ENCODE results near the gene SP2. TPM values are rescaled to one million over a fixed set of nuclear protein-coding genes. Genes with fewer than 3 reads are reported as not detected.
"Not testable (repeated sequence)": the region's sequence is repeated elsewhere in the genome, so short reads cannot be mapped to it uniquely, and the experiment has no call there.

The SP2 gene
- total and polyA plus RNA-seq, 12 donors, result 1.8 to 21.1 (median 10.1) TPM

DNA sequence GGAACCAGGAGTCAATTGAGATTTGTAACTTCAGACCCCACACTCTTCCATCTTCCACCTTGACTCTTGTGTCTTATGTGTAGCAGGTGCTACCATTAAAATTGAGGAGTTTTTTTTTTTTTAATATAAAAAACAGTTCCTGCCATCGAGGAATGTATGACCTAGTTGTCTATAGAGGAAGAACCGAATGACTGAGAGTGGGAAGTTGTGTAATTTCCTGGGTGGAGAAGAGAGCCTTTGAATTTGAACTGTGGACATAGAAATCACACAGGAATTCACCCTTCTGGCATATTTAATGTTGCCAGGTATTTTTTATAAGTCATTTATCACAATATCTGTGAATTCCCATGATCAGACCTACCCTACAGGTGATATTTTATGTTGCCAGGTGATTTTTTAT, 22.0 kb downstream of the SP2 start:
- WGBS, 4 donors, result 56 to 69% (median 65%) methylated on average over 2 of the region's 2 CpGs
- Histone ChIP-seq H3K4me1 (replicated peaks in 1 of 2) (peaks cover 0 to 6% of the 10 kb centered on the region in 2 donors), H3K36me3 (replicated peaks in 1 of 2) (peaks cover 0 to 12% of the 10 kb centered on the region in 2 donors), H3K27me3 (no peaks in the 10 kb centered on the region), H3K4me3 (no peak overlapping the region), H3K27ac (no peak overlapping the region), H3K9me3 (replicated peaks in 1 of 3) (no peaks in the 10 kb centered on the region)
- no peak for DNase-seq
- TF ChIP-seq POLR2A (IDR thresholded peaks at IDR 0.05), result no peak
- TF ChIP-seq, protein P1, sequence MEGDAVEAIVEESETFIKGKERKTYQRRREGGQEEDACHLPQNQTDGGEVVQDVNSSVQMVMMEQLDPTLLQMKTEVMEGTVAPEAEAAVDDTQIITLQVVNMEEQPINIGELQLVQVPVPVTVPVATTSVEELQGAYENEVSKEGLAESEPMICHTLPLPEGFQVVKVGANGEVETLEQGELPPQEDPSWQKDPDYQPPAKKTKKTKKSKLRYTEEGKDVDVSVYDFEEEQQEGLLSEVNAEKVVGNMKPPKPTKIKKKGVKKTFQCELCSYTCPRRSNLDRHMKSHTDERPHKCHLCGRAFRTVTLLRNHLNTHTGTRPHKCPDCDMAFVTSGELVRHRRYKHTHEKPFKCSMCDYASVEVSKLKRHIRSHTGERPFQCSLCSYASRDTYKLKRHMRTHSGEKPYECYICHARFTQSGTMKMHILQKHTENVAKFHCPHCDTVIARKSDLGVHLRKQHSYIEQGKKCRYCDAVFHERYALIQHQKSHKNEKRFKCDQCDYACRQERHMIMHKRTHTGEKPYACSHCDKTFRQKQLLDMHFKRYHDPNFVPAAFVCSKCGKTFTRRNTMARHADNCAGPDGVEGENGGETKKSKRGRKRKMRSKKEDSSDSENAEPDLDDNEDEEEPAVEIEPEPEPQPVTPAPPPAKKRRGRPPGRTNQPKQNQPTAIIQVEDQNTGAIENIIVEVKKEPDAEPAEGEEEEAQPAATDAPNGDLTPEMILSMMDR (IDR thresholded peaks at IDR 0.05), result no peak
- intact Hi-C loops (cut with DNase I), result no loop called here

DNA sequence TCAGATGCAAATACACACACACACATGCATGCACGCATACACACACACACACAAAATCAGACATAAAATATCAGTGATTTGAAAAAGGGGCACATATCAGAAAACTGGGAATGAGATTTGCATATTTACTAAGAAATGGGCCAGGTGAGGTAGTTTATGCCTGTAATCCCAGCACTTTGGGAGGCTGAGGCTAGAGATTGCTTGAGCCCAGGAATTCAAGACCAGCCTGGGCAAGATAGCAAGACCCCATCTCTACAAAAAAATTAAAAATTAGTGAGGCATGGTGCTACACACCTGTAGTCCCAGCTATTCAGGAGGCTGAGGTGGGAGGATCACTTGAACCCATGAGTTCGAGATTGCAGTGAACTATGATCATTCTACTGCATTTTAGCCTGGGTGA, 23.0 kb downstream of the SP2 start:
- DNase-seq, result no peak
- H3K9me3 ChIP-seq (replicated peaks in 1 of 3), result no peaks in the 10 kb centered on the region
- H3K4me1 ChIP-seq (replicated peaks in 1 of 2), result peaks cover 0 to 6% of the 10 kb centered on the region in 2 donors
- H3K4me3 ChIP-seq, result no peak overlapping the region
- 93 to 96% (median 94%) methylated on average over 2 of the region's 2 CpGs for WGBS, 4 donors
- intact Hi-C loops (cut with DNase I), result no loop called here
- no peaks in the 10 kb centered on the region for H3K27me3 ChIP-seq
- peaks cover 0 to 21% of the 10 kb centered on the region in 2 donors for H3K36me3 ChIP-seq (replicated peaks in 1 of 2)
- no peak for TF ChIP-seq POLR2A (IDR thresholded peaks at IDR 0.05)
- TF ChIP-seq, protein P1 (IDR thresholded peaks at IDR 0.05), result no peak
- H3K27ac ChIP-seq, result no peak overlapping the region

DNA sequence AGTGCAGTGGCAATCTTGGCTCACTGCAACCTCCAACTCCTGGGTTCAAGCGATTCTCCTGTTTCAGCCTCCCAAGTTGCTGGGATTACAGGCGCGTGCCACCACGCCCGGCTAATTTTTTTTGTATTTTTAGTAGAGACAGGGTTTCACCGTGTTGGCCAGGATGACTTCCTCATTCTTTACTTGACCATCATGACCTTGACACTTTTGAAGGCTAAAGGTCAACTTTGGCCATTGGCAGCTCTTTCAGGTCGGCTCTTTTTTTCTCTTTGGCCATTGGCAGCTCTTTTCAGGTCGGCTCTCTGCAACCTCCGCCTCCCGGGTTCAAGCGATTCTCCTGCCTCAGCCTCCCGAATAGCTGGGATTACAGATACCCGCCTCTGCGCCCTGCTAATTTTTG, 23.9 kb downstream of the SP2 start:
- DNase-seq; H3K27me3 ChIP-seq; H3K27ac ChIP-seq; H3K9me3 ChIP-seq (replicated peaks in 1 of 3); intact Hi-C loops (cut with DNase I); H3K4me3 ChIP-seq; H3K4me1 ChIP-seq (replicated peaks in 1 of 2): not testable (repeated sequence)
- 91 to 93% (median 92%) methylated on average over 14 of the region's 14 CpGs for WGBS, 4 donors
- H3K36me3 ChIP-seq (replicated peaks in 1 of 2), result peaks cover 0 to 27% of the 10 kb centered on the region in 2 donors

DNA sequence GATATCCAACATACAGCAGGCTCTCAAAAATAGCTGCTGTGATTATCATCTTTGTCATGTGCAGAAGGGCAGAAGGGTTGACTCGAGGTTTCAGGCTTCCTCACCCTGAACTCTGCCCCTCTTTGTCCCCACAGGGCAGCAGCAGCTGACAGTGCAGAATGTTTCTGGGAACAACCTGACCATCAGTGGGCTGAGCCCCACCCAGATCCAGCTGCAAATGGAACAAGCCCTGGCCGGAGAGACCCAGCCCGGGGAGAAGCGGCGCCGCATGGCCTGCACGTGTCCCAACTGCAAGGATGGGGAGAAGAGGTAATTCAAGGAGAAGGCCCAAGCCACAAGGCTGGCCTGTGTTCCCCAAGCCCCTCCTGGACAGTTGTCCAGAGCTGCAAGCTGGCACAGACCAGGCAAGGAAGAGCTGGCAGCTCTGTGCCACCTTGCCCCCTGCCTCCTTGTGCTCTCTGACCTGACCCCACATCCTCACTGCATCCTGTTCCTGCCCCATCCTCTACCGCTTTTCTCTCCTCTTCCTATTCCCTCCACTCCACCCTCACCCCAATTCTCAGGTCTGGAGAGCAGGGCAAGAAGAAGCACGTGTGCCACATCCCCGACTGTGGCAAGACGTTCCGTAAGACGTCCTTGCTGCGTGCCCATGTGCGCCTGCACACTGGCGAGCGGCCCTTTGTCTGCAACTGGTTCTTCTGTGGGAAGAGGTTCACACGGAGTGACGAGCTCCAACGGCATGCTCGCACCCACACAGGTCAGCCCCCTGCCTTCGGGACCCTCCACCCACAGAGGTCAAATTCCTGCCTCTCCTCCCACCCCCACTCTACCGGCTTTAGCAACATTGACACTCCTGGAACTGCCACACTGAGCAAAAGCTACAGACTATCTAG, 29.0 kb downstream of the SP2 start:
- H3K27ac ChIP-seq, result no peak overlapping the region
- H3K4me3 ChIP-seq, result no peak overlapping the region
- H3K4me1 ChIP-seq (replicated peaks in 1 of 2), result peaks cover 0 to 8% of the 10 kb centered on the region in 2 donors
- no peaks in the 10 kb centered on the region for H3K9me3 ChIP-seq (replicated peaks in 1 of 3)
- WGBS, 4 donors, result 85 to 92% (median 87%) methylated on average over 23 of the region's 23 CpGs
- no peaks in the 10 kb centered on the region for H3K27me3 ChIP-seq
- intact Hi-C loops (cut with DNase I), result no loop called here
- no peak for DNase-seq
- no peak for TF ChIP-seq POLR2A (IDR thresholded peaks at IDR 0.05)
- TF ChIP-seq, protein P1 (IDR thresholded peaks at IDR 0.05), result no peak
- peaks cover 0 to 53% of the 10 kb centered on the region in 2 donors for H3K36me3 ChIP-seq (replicated peaks in 1 of 2)

DNA sequence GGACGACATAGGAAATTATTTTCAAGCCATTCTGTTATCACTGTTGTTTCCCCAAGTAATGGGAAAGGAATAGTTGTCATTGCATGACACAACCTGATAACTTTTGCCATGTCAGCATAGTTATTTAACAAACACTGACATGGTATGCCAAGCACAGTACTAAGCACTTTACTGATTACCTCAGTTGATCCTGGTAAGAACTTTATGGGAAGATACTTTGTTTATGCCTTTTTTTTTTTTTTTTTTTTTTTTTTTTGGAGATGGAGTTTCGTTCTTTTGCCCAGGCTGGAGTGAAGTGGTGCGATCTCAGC, 29.6 kb downstream of the SP2 start:
- WGBS, 4 donors, result 86 to 92% (median 88%) methylated on average over 3 of the region's 3 CpGs
- no peaks in the 10 kb centered on the region for H3K9me3 ChIP-seq (replicated peaks in 1 of 3)
- no peak overlapping the region for H3K27ac ChIP-seq
- intact Hi-C loops (cut with DNase I), result no loop called here
- no peak for TF ChIP-seq POLR2A (IDR thresholded peaks at IDR 0.05)
- TF ChIP-seq, protein P1 (IDR thresholded peaks at IDR 0.05), result no peak
- H3K4me3 ChIP-seq, result no peak overlapping the region
- H3K4me1 ChIP-seq (replicated peaks in 1 of 2), result peaks cover 0 to 8% of the 10 kb centered on the region in 2 donors
- peaks cover 0 to 57% of the 10 kb centered on the region in 2 donors for H3K36me3 ChIP-seq (replicated peaks in 1 of 2)
- DNase-seq, result no peak
- H3K27me3 ChIP-seq, result no peaks in the 10 kb centered on the region
